Left lung (tissue), 10 donors: ENCODE results near the gene PRCP. TPM values are rescaled to one million over a fixed set of nuclear protein-coding genes. Genes with fewer than 3 reads are reported as not detected.
"Not testable (repeated sequence)": the region's sequence is repeated elsewhere in the genome, so short reads cannot be mapped to it uniquely, and the experiment has no call there.

Experiments used
- ATAC-seq: fragments of 200-7000 bp; cut with Tn5 transposase; one replicate; pipeline ENCODE4 v1.9.1; 2020; ENCODE audit warnings: moderate library complexity
- DNase-seq, 4 donors: peaks; one replicate each; pipeline ENCODE4 v3.0.0-alpha.2; 2013 to 2020
- H3K27ac ChIP-seq, 2 donors: fragments of 200-600 bp; sonication (generic) in 1 of 2; one replicate each; pipeline versions ENCODE4 v1.5.0 to v1.8.0; 2020 to 2021
- H3K27me3 ChIP-seq, 2 donors: fragments of 200-600 bp; sonication (generic) in 1 of 2; one replicate each; pipeline versions ENCODE4 v1.5.0 to v1.8.0; 2020 to 2021
- H3K36me3 ChIP-seq, 2 donors: fragments of 200-600 bp; sonication (generic) in 1 of 2; one replicate each; pipeline versions ENCODE4 v1.5.0 to v1.8.0; 2020 to 2021
- H3K4me1 ChIP-seq, 2 donors: fragments of 200-600 bp; one replicate each; pipeline ENCODE4 v1.8.0; 2021
- H3K4me3 ChIP-seq, 2 donors: fragments of 200-600 bp; sonication (generic) in 1 of 2; one replicate each; pipeline versions ENCODE4 v1.5.0 to v1.8.0; 2020 to 2021; ENCODE audit warnings: mild to moderate bottlenecking in 1 of 2
- H3K9me3 ChIP-seq, 2 donors: fragments of 200-600 bp; sonication (generic) in 1 of 2; one replicate each; pipeline versions ENCODE4 v1.5.0 to v1.8.0; 2020 to 2021
- intact Hi-C, 2 donors: fragments of 100-400 bp; cut with DNase I; formaldehyde crosslinking; loops; one replicate each; pipeline versions ENCODE4 v1.11.2 to v1.14.2; 2022
- polyA plus RNA-seq, 6 donors: library from polyadenylated mRNA; unstranded; fragments of 120-200 nt; gene quantifications; one replicate each; pipeline ENCODE4 v1.2.1, GENCODE V29; 2013; ENCODE audit not compliant: insufficient read length in 6 of 6
- total RNA-seq, 2 donors: library from RNA; stranded (reverse); fragmentation: NEBNext Ultra II Directional; extraction: Animal tissue kit (Norgen Biotek cat#: 25700); gene quantifications; one replicate each; pipeline ENCODE4 v1.2.1, GENCODE V29; 2021
- TF ChIP-seq, protein P1 (sequence below), 2 donors: fragments of 200-600 bp; sonication (generic) in 1 of 2; IDR thresholded peaks; one replicate each; pipeline versions ENCODE4 v1.5.0 to v1.8.0; 2021; ENCODE audit warnings: antibody characterized with exemption in 2 of 2
- donor health status: DM: no; HTN: yes; CAD: no.
- donor health status: DM: no; HTN: no; CAD: no.

Gene PRCP
- total and polyA plus RNA-seq, 8 donors = 82.4 to 261 (median 228) TPM

DNA sequence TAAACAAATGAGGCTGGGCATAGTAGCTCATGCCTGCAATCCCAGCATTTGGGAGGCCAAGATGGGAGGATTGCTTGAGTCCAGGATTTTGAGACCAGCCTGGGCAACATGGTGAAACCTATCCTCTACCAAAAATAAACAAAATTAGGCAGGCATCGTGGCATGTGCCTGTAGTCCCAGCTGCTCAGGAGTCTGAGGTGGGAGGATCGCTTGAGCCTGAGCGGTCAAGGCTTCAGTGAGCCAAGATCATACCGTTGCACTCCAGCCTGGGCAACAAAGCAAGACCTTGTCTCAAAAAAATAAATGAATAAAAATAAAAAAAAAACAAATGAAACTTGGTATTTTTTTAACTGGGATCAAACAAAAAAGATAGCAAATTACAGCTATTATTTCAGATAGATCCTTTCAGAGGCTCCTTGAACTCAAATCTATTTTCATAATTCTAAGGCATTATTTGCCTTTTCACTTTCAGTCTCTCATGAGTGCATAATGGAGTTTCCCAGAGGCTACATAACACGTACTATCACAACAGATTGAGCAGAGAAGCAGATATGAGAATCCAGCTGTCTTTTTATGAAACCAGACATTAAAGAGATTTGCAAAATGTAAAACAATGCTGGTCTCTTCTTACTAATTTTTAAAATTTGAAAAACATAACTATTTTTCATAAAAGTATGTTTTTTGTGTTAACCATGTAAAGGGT lies 24.4 kb upstream of the PRCP start:
- TF ChIP-seq, protein P1, sequence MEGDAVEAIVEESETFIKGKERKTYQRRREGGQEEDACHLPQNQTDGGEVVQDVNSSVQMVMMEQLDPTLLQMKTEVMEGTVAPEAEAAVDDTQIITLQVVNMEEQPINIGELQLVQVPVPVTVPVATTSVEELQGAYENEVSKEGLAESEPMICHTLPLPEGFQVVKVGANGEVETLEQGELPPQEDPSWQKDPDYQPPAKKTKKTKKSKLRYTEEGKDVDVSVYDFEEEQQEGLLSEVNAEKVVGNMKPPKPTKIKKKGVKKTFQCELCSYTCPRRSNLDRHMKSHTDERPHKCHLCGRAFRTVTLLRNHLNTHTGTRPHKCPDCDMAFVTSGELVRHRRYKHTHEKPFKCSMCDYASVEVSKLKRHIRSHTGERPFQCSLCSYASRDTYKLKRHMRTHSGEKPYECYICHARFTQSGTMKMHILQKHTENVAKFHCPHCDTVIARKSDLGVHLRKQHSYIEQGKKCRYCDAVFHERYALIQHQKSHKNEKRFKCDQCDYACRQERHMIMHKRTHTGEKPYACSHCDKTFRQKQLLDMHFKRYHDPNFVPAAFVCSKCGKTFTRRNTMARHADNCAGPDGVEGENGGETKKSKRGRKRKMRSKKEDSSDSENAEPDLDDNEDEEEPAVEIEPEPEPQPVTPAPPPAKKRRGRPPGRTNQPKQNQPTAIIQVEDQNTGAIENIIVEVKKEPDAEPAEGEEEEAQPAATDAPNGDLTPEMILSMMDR (IDR thresholded peaks at IDR 0.05) = no peak
- no peak overlapping the region for H3K4me3 ChIP-seq
- intact Hi-C loops = no loop called here
- no peak for DNase-seq
- no peaks in the 10 kb centered on the region for H3K36me3 ChIP-seq
- no peaks in the 10 kb centered on the region for H3K27me3 ChIP-seq
- ATAC-seq = no peak
- no peak overlapping the region for H3K27ac ChIP-seq
- no peaks in the 10 kb centered on the region for H3K4me1 ChIP-seq
- H3K9me3 ChIP-seq = no peaks in the 10 kb centered on the region

DNA sequence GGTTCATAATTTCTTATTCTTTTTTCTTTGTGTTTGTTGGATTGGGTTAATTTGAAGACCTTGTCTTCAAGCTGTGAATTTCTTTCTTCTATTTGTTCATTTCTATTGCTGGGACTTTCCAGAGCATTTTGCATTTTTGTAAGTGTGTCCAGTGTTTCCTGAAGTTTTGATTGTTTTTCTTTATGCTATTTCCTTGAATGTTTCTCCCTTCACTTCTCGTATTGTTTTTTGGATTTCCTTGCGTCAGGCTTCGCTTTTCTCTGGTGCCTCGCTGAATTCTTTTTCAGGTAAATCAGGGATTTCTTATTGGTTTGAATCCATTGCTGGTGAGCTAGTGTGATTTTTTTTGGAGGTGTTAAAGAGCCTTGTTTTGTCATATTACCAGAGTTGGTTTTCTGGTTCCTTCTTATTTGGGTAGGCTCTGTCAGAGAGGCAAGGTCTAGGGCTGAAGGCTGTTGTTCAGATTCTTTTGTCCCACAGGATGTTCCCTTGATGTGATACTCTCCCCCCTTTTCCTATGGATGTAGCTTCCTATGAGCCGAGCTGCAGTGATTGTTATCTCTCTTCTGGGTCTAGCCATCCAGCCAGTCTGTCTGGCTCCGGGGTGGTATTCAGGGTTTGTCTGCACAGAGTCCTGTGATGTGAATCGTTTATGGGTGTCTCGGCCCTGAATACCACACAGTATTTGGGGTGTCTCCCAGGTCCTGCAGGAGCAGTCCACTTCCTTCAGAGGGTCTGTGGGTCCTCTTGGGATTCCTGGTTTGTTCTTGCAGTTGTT lies 22.4 kb upstream of the PRCP start:
- intact Hi-C loops, H3K27ac ChIP-seq, H3K36me3 ChIP-seq, H3K27me3 ChIP-seq, ATAC-seq, H3K4me1 ChIP-seq, H3K4me3 ChIP-seq, DNase-seq, H3K9me3 ChIP-seq: not testable (repeated sequence)

DNA sequence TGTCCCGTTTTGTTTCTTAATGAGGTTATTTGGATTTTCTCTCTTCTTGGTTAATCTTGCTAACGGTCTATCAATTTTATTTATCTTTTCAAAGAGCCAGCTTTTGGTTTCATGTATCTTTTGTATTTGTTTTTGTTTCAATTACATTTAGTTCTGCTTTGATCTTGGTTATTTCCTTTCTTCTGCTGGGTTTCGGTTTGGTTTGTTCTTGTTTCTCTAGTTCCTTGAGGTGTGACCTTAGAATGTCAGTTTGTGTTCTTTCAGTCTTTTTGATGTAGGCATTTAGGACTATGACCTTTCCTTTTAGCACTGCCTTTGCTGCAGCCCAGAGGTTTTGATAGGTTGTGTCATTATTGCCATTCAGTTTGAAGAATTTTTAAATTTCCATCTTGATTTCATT lies 20.0 kb upstream of the PRCP start:
- ATAC-seq, H3K4me3 ChIP-seq, H3K4me1 ChIP-seq, H3K36me3 ChIP-seq, intact Hi-C loops, DNase-seq, H3K27me3 ChIP-seq, H3K9me3 ChIP-seq, H3K27ac ChIP-seq: not testable (repeated sequence)

DNA sequence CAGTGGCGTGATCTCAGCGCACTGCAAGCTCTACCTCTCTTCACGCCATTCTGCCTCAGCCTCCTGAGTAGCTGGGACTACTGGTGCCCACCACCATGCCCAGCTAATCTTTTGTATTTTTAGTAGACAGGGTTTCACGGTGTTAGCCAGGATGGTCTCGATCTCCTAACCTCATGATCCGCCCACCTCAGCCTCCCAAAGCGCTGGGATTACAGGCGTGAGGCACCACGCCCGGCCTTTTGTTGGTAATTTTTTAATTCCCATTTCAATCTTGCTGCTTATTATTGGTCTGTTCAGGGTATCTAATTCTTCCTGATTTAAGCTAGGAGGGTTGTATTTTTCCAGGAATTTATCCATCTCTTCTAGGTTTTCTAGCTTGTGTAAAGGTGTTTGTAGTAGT lies 19.6 kb upstream of the PRCP start:
- H3K27ac ChIP-seq, H3K4me3 ChIP-seq, intact Hi-C loops, DNase-seq, ATAC-seq, H3K27me3 ChIP-seq, H3K4me1 ChIP-seq, H3K9me3 ChIP-seq: not testable (repeated sequence)
- H3K36me3 ChIP-seq = peaks cover 0 to 11% of the 10 kb centered on the region in 2 donors

DNA sequence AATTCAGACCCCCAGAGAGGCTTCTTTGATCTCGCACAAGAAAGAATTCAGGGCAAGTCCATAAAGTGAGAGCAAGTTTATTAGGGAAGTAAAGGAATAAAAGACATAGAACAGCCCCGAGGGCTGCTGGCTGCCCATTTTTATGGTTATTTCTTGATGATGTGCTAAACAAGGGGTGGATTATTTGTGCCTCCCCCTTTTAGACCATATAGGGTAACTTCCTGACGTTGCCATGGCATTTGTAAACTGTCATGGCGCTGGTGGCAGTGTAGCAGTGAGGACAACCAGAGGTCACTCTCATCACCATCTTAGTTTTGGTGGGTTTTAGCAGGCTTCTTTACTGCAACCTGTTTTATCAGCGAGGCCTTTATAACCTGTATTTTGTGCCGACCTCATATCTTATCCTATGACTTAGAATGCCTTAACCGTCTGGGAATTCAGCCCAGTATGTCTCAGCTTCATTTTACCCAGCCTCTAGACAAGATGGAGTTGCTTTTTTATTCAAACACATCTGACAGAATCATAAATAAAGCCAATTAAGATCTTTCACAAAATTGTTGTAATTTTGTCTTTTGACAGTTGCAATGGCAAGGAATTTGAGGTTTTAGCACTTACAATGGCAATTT lies 8.9 kb upstream of the PRCP start:
- H3K9me3 ChIP-seq = peaks cover 0 to 2% of the 10 kb centered on the region in 2 donors
- peaks cover 0 to 15% of the 10 kb centered on the region in 2 donors for H3K4me1 ChIP-seq
- no peaks in the 10 kb centered on the region for H3K27me3 ChIP-seq
- H3K4me3 ChIP-seq = no peak overlapping the region
- no peak for ATAC-seq
- H3K36me3 ChIP-seq = no peaks in the 10 kb centered on the region
- no peak for DNase-seq
- TF ChIP-seq, protein P1 (IDR thresholded peaks at IDR 0.05) = no peak
- intact Hi-C loops = loop anchor here in 1 of 2 donors (10.0 kb wide), 1 partner anchor 346 kb away; no protein-coding TSS in a partner anchor
- H3K27ac ChIP-seq = no peak overlapping the region

DNA sequence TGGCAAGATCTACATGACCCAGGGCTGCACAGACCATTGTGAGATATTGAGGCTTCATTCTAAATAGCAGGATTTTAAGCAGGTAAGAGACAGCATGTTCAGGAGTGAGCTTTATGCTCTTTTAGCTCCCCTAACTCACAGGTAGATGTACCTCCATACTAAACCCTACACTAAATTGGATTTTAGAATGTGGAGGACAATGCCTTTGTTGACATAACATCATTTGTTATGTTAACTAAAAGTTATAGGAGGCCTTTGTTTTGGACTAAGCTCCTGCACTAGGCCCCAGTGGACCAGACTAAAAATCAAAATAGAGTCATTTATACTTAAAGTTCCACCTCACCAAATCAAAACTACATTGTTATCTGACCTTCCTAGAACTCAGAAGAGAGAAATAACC lies 8.1 kb upstream of the PRCP start:
- no peaks in the 10 kb centered on the region for H3K27me3 ChIP-seq
- H3K9me3 ChIP-seq = peaks cover 0 to 2% of the 10 kb centered on the region in 2 donors
- H3K4me1 ChIP-seq = peaks cover 0 to 15% of the 10 kb centered on the region in 2 donors
- no peak overlapping the region for H3K4me3 ChIP-seq
- no peaks in the 10 kb centered on the region for H3K36me3 ChIP-seq
- DNase-seq (no peak), ATAC-seq (no peak)
- no peak overlapping the region for H3K27ac ChIP-seq
- intact Hi-C loops = loop anchor here in 1 of 2 donors (10.0 kb wide), 1 partner anchor 346 kb away; no protein-coding TSS in a partner anchor
- TF ChIP-seq, protein P1 (IDR thresholded peaks at IDR 0.05) = no peak
